ENCODE measurements around the gene GNAQ.

- TF ChIP-seq, protein P1, sequence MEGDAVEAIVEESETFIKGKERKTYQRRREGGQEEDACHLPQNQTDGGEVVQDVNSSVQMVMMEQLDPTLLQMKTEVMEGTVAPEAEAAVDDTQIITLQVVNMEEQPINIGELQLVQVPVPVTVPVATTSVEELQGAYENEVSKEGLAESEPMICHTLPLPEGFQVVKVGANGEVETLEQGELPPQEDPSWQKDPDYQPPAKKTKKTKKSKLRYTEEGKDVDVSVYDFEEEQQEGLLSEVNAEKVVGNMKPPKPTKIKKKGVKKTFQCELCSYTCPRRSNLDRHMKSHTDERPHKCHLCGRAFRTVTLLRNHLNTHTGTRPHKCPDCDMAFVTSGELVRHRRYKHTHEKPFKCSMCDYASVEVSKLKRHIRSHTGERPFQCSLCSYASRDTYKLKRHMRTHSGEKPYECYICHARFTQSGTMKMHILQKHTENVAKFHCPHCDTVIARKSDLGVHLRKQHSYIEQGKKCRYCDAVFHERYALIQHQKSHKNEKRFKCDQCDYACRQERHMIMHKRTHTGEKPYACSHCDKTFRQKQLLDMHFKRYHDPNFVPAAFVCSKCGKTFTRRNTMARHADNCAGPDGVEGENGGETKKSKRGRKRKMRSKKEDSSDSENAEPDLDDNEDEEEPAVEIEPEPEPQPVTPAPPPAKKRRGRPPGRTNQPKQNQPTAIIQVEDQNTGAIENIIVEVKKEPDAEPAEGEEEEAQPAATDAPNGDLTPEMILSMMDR (IDR thresholded peaks at IDR 0.05 in 8 of 11, conservative IDR thresholded peaks at IDR 0.05 in 3 of 11) = no peak
- TF ChIP-seq POLR2A (IDR thresholded peaks at IDR 0.05) (no peak), POLR2AphosphoS5 (IDR thresholded peaks at IDR 0.05) (no peak)
Measured at GRCh38 chr9:77983320-77983662, 48.3 kb downstream of the GNAQ start.
